SK-N-MC (cell line): Measurements from ENCODE around the gene ZBTB46.

Experiments used
- EZH2 ChIP-seq: fragments of 200-600 bp; sonication (generic); IDR thresholded peaks from one replicate; pipeline ENCODE4 v1.6.1; 2017; ENCODE audit warnings: antibody characterized with exemption
- FOXP2 ChIP-seq: optimal IDR thresholded peaks from 2 replicates; pipeline ENCODE3; 2011; ENCODE audit warnings: mild to moderate bottlenecking, moderate library complexity; ENCODE audit not compliant: insufficient read depth; ENCODE audit errors: extremely low read length, control extremely low read depth
- POLR2AphosphoS5 ChIP-seq: IDR thresholded peaks from 2 replicates; pipeline ENCODE4 v1.6.1; 2012; ENCODE audit warnings: mild to moderate bottlenecking, low read depth, low read length, borderline replicate concordance

GRCh38 chr20:63814891-63815614, 16.0 kb downstream of the ZBTB46 start:
- no peak for TF ChIP-seq EZH2
- no peak for TF ChIP-seq POLR2AphosphoS5
- TF ChIP-seq FOXP2: no peak
